H9 (cell line): ENCODE data around the gene FAM174B. TPM values are rescaled to one million over a fixed set of nuclear protein-coding genes. Genes with fewer than 3 reads are reported as not detected.

Source experiments
- DNase-seq: peaks from one replicate; pipeline ENCODE4 v3.0.0-alpha.2; 2017
- H2AFZ ChIP-seq: one replicate; pipeline ENCODE4 v1.6.1; 2013; ENCODE audit warnings: mild to moderate bottlenecking, low read length, control low read depth, moderate library complexity
- H2AK5ac ChIP-seq: 2 replicates; pipeline ENCODE4 v1.6.1; 2013; ENCODE audit warnings: low read length, control low read depth, mixed read lengths; ENCODE audit not compliant: insufficient read length
- H2BK120ac ChIP-seq: one replicate; pipeline ENCODE4 v1.6.1; 2013; ENCODE audit warnings: low read depth, mild to moderate bottlenecking, low read length, control low read depth, inconsistent platforms; ENCODE audit not compliant: poor library complexity, severe bottlenecking
- H2BK12ac ChIP-seq: 2 replicates; pipeline ENCODE4 v1.6.1; 2013; ENCODE audit warnings: low read length, control low read depth, mixed read lengths, low read depth; ENCODE audit not compliant: insufficient read length
- H2BK15ac ChIP-seq: 2 replicates; pipeline ENCODE4 v1.6.1; 2013; ENCODE audit warnings: low read depth, low read length, control low read depth
- H2BK20ac ChIP-seq: one replicate; pipeline ENCODE4 v1.6.1; 2013; ENCODE audit warnings: low read depth, mild to moderate bottlenecking, low read length, control low read depth, inconsistent platforms; ENCODE audit not compliant: poor library complexity, severe bottlenecking
- H2BK5ac ChIP-seq: 2 replicates; pipeline ENCODE4 v1.6.1; 2013; ENCODE audit warnings: low read length, control low read depth, mixed read lengths; ENCODE audit not compliant: insufficient read length
- H3K14ac ChIP-seq: 2 replicates; pipeline ENCODE4 v1.6.1; 2013; ENCODE audit warnings: low read length, control low read depth; ENCODE audit not compliant: insufficient read depth
- H3K18ac ChIP-seq: 2 replicates; pipeline ENCODE4 v1.6.1; 2013; ENCODE audit warnings: low read depth, mild to moderate bottlenecking, mixed read lengths, low read length, control low read depth; ENCODE audit not compliant: insufficient read length
- H3K23ac ChIP-seq: 2 replicates; pipeline ENCODE4 v1.6.1; 2013; ENCODE audit warnings: low read length, control low read depth, mixed read lengths, low read depth; ENCODE audit not compliant: insufficient read length
- H3K23me2 ChIP-seq: 2 replicates; pipeline ENCODE4 v1.6.1; 2013; ENCODE audit warnings: low read depth, mild to moderate bottlenecking, mixed read lengths, low read length, control low read depth; ENCODE audit not compliant: insufficient read length, poor library complexity, severe bottlenecking
- H3K27ac ChIP-seq: 2 replicates; pipeline ENCODE4 v1.5.1; 2013; ENCODE audit warnings: low read length, control low read depth, mixed read lengths, low read depth; ENCODE audit not compliant: insufficient read length
- H3K27me3 ChIP-seq: 2 replicates; pipeline ENCODE4 v1.6.1; 2013; ENCODE audit warnings: low read length, control low read depth, inconsistent platforms; ENCODE audit not compliant: insufficient read depth
- H3K4ac ChIP-seq: 2 replicates; pipeline ENCODE4 v1.6.1; 2013; ENCODE audit warnings: low read depth, mild to moderate bottlenecking, control low read depth, inconsistent platforms, low read length, moderate library complexity
- H3K4me1 ChIP-seq: 2 replicates; pipeline ENCODE4 v1.6.1; 2013; ENCODE audit warnings: low read length, control low read depth, inconsistent platforms; ENCODE audit not compliant: insufficient read depth
- H3K4me2 ChIP-seq: 2 replicates; pipeline ENCODE4 v1.6.1; 2013; ENCODE audit warnings: low read length, control low read depth, mixed read lengths; ENCODE audit not compliant: insufficient read length, insufficient read depth
- H3K56ac ChIP-seq: 2 replicates; pipeline ENCODE4 v1.6.1; 2013; ENCODE audit warnings: low read depth, mild to moderate bottlenecking, mixed read lengths, low read length, control low read depth; ENCODE audit not compliant: insufficient read length
- H3K79me1 ChIP-seq: 2 replicates; pipeline ENCODE4 v1.6.1; 2013; ENCODE audit warnings: low read depth, mild to moderate bottlenecking, moderate library complexity, low read length, control low read depth, inconsistent platforms; ENCODE audit not compliant: insufficient read depth, poor library complexity, severe bottlenecking
- H3K79me2 ChIP-seq: 2 replicates; pipeline ENCODE4 v1.6.1; 2013; ENCODE audit warnings: low read length, control low read depth, inconsistent platforms; ENCODE audit not compliant: insufficient read depth
- H3K9ac ChIP-seq: 2 replicates; pipeline ENCODE4 v1.6.1; 2013; ENCODE audit warnings: low read length, control low read depth, mixed read lengths; ENCODE audit not compliant: insufficient read length; ENCODE audit errors: extremely low read depth
- H3K9me3 ChIP-seq: one replicate; pipeline ENCODE4 v1.6.1; 2013; ENCODE audit warnings: low read depth, low read length, inconsistent platforms; ENCODE audit not compliant: control insufficient read depth
- H3T11ph ChIP-seq: one replicate; pipeline ENCODE4 v1.6.1; 2013; ENCODE audit warnings: mild to moderate bottlenecking, low read length, control low read depth, inconsistent platforms
- H4K20me1 ChIP-seq: one replicate; pipeline ENCODE4 v1.6.1; 2013; ENCODE audit not compliant: control insufficient read depth, insufficient read length, insufficient read depth
- H4K5ac ChIP-seq: 2 replicates; pipeline ENCODE4 v1.6.1; 2013; ENCODE audit warnings: low read depth, mild to moderate bottlenecking, mixed read lengths, low read length, control low read depth; ENCODE audit not compliant: insufficient read length
- H4K8ac ChIP-seq: replicated peaks from 2 replicates; pipeline ENCODE4 v1.6.1; 2013; ENCODE audit warnings: low read length, control low read depth, mixed read lengths, low read depth; ENCODE audit not compliant: insufficient read length
- H4K91ac ChIP-seq: 2 replicates; pipeline ENCODE4 v1.6.1; 2013; ENCODE audit warnings: low read depth, mild to moderate bottlenecking, moderate library complexity, mixed read lengths, low read length, control low read depth; ENCODE audit not compliant: insufficient read length
- H3K27ac Mint-ChIP-seq, 3 experiments: 2 replicates in 2 of 3; 3 replicates in 1 of 3; pipeline ENCODE4 v1.8.0; 2020 to 2021; ENCODE audit warnings: mixed read lengths in 3 of 3, mild to moderate bottlenecking in 1 of 3, moderate library complexity in 1 of 3
- H3K27me3 Mint-ChIP-seq: 2 replicates; pipeline ENCODE4 v1.8.0; 2021; ENCODE audit warnings: low read depth, mild to moderate bottlenecking, moderate library complexity, mixed read lengths
- H3K36me3 Mint-ChIP-seq, 3 experiments: 2 replicates in 2 of 3; 3 replicates in 1 of 3; pipeline ENCODE4 v1.8.0; 2020 to 2021; ENCODE audit warnings: low read depth in 3 of 3, mixed read lengths in 3 of 3; ENCODE audit not compliant: insufficient read depth in 1 of 3
- H3K4me1 Mint-ChIP-seq, 2 experiments: 2 replicates each; pipeline ENCODE4 v1.8.0; 2020; ENCODE audit warnings: mixed read lengths in 2 of 2
- H3K4me3 Mint-ChIP-seq, 2 experiments: 2 replicates in 1 of 2; 3 replicates in 1 of 2; pipeline ENCODE4 v1.8.0; 2020 to 2021; ENCODE audit warnings: mild to moderate bottlenecking in 2 of 2, mixed read lengths in 2 of 2, moderate library complexity in 1 of 2
- H3K9me3 Mint-ChIP-seq, 2 experiments: 2 replicates in 1 of 2; 3 replicates in 1 of 2; pipeline ENCODE4 v1.8.0; 2020; ENCODE audit warnings: mild to moderate bottlenecking in 2 of 2, mixed read lengths in 2 of 2, moderate library complexity in 1 of 2
- CTCF ChIP-seq: fragments of 200-600 bp; sonication (generic); conservative IDR thresholded peaks from 3 replicates; pipeline ENCODE4 v1.8.0; 2021; ENCODE audit warnings: antibody characterized with exemption, mild to moderate bottlenecking
- WGBS: extraction: QIAGEN DNeasy Blood & Tissue Kit; methylation state at CpG from one replicate; pipeline ENCODE4 v1.1.7; 2013; ENCODE audit warnings: missing lambda C conversion rate, low lambda C conversion rate, mixed read lengths; ENCODE audit not compliant: insufficient read length; ENCODE audit errors: extremely low coverage; 5-methylcytosine and 5-hydroxymethylcytosine counted together
- total RNA-seq: library from RNA; stranded (reverse); gene quantifications from 2 replicates; pipeline ENCODE4 v1.2.1, GENCODE V29; 2021

Gene FAM174B
- total RNA-seq, 1 experiment from 2014 or later, result 38.0 TPM

GRCh38 chr15:92696096-92696495, 40.5 kb upstream of the FAM174B start:
- Histone ChIP-seq H3K23me2 (no peaks in the 10 kb centered on the region), H4K91ac (no peak overlapping the region), H2AK5ac (no peak overlapping the region), H3K4ac (no peak overlapping the region), H2AFZ (no peak overlapping the region), H3K79me1 (no peaks in the 10 kb centered on the region), H4K8ac (no peak overlapping the region), H3K27ac (no peak overlapping the region), H3K14ac (no peak overlapping the region), H3K4me2 (no peak overlapping the region), H2BK20ac (no peak overlapping the region), H3K79me2 (no peaks in the 10 kb centered on the region), H3K27me3 (no peaks in the 10 kb centered on the region), H4K5ac (no peak overlapping the region), H3K56ac (no peak overlapping the region), H2BK12ac (no peak overlapping the region), H3T11ph (no peak overlapping the region), H4K20me1 (no peaks in the 10 kb centered on the region), H3K4me1 (no peaks in the 10 kb centered on the region), H2BK15ac (no peak overlapping the region), H3K18ac (no peak overlapping the region), H3K9ac (no peak overlapping the region), H3K9me3 (no peaks in the 10 kb centered on the region), H2BK5ac (no peak overlapping the region), H3K23ac (no peak overlapping the region), H2BK120ac (no peak overlapping the region)
- H3K4me1 Mint-ChIP-seq, result peaks cover 4% of the 10 kb centered on the region in 2 experiments
- no peak overlapping the region for H3K27ac Mint-ChIP-seq
- WGBS, result no CpG with 5 or more reads among the region's 5 CpGs
- peaks cover 18 to 20% of the 10 kb centered on the region in 2 experiments; a peak in 4 of 5 replicates for H3K9me3 Mint-ChIP-seq
- H3K27me3 Mint-ChIP-seq, result peaks cover 7% of the 10 kb centered on the region
- peaks cover 1 to 13% (median 7%) of the 10 kb centered on the region in 3 experiments; a peak in 4 of 7 replicates for H3K36me3 Mint-ChIP-seq
- H3K4me3 Mint-ChIP-seq, result no peak overlapping the region
- no peak for TF ChIP-seq CTCF
- DNase-seq, result no peak
